HepG2 (cell line): ENCODE results near the gene CD7. TPM values are rescaled to one million over a fixed set of nuclear protein-coding genes. Genes with fewer than 3 reads are reported as not detected.

ENCODE experiments used
- AHR ChIP-seq: IDR thresholded peaks from 2 replicates; pipeline ENCODE4 v1.6.1; 2018; ENCODE audit warnings: missing genetic modification reagents, missing compliant biosample characterization
- GATAD2A ChIP-seq: IDR thresholded peaks from 2 replicates; pipeline ENCODE4 v1.6.1; 2016
- GTF3A ChIP-seq: sonication (generic); formaldehyde crosslinking; conservative IDR thresholded peaks from 2 replicates; pipeline ENCODE4 v1.4.0; 2020; ENCODE audit warnings: mild to moderate bottlenecking, missing genetic modification reagents
- HHEX ChIP-seq: IDR thresholded peaks from 2 replicates; pipeline ENCODE4 v1.6.1; 2016; ENCODE audit warnings: control low read depth
- HMG20B ChIP-seq: conservative IDR thresholded peaks from 2 replicates; pipeline ENCODE4 v1.6.1; 2016; ENCODE audit warnings: missing genetic modification reagents, missing compliant biosample characterization
- MLXIP ChIP-seq: sonication (generic); formaldehyde crosslinking; IDR thresholded peaks from 2 replicates; pipeline ENCODE4 v1.9.0; 2021; ENCODE audit warnings: missing genetic modification reagents, borderline replicate concordance
- NFIC ChIP-seq: IDR thresholded peaks from 2 replicates; pipeline ENCODE4 v1.6.1; 2012; ENCODE audit warnings: mild to moderate bottlenecking, low read length, inconsistent platforms
- NFYB ChIP-seq: sonication (generic); formaldehyde crosslinking; IDR thresholded peaks from 2 replicates; pipeline ENCODE4 v1.4.0; 2020; ENCODE audit warnings: missing genetic modification reagents
- RFXAP ChIP-seq: sonication (generic); formaldehyde crosslinking; IDR thresholded peaks from 2 replicates; pipeline ENCODE4 v1.4.0; 2020; ENCODE audit warnings: missing genetic modification reagents, borderline replicate concordance
- SMAD9 ChIP-seq: sonication (generic); formaldehyde crosslinking; IDR thresholded peaks from 2 replicates; pipeline ENCODE4 v1.5.1; 2020; ENCODE audit warnings: mild to moderate bottlenecking, missing genetic modification reagents
- ZNF160 ChIP-seq: sonication (generic); formaldehyde crosslinking; IDR thresholded peaks from 2 replicates; pipeline ENCODE4 v1.8.0; 2022; ENCODE audit warnings: mild to moderate bottlenecking, inconsistent platforms, missing genetic modification reagents
- ZNF484 ChIP-seq: sonication (generic); formaldehyde crosslinking; IDR thresholded peaks from 2 replicates; pipeline ENCODE4 v1.5.1; 2020; ENCODE audit warnings: mild to moderate bottlenecking, low read depth, missing genetic modification reagents, borderline replicate concordance
- ZNF598 ChIP-seq: sonication (generic); formaldehyde crosslinking; IDR thresholded peaks from 2 replicates; pipeline ENCODE4 v1.5.1; 2020; ENCODE audit warnings: mild to moderate bottlenecking, missing genetic modification reagents, borderline replicate concordance
- ZNF709 ChIP-seq: sonication (generic); formaldehyde crosslinking; IDR thresholded peaks from 2 replicates; pipeline ENCODE4 v1.5.0; 2020; ENCODE audit warnings: mild to moderate bottlenecking, missing genetic modification reagents
- ZNF724P ChIP-seq: sonication (generic); formaldehyde crosslinking; IDR thresholded peaks from 2 replicates; pipeline ENCODE4 v1.8.0; 2022; ENCODE audit warnings: missing genetic modification reagents, borderline replicate concordance
- ZNF746 ChIP-seq: sonication (generic); formaldehyde crosslinking; IDR thresholded peaks from 2 replicates; pipeline ENCODE4 v1.8.0; 2022; ENCODE audit warnings: mild to moderate bottlenecking, missing genetic modification reagents
- ZSCAN12 ChIP-seq: sonication (generic); formaldehyde crosslinking; IDR thresholded peaks from 2 replicates; pipeline ENCODE4 v1.9.0; 2021; ENCODE audit warnings: mild to moderate bottlenecking, missing genetic modification reagents
- polyA plus RNA-seq, 8 experiments: library from polyadenylated mRNA; depleted of rRNA in 3 of 8; stranded (reverse) in 7 of 8; unstranded in 1 of 8; fragments of >200 nt; fragmentation: Illumina TruSeq in 4 of 8; extraction: Trizol in 4 of 8; gene quantifications; 2 replicates each; pipeline versions ENCODE4 v1.2.1 to v1.2.3, GENCODE V29; 2011 to 2016; ENCODE audit warnings: low read depth in 4 of 8, missing spikeins in 1 of 8, mixed read lengths in 1 of 8; ENCODE audit not compliant: insufficient read depth in 1 of 8
- total RNA-seq, 5 experiments: library from RNA; depleted of rRNA; stranded (reverse); fragments of >200 nt; fragmentation: Illumina TruSeq; extraction: Trizol; gene quantifications; 2 replicates each; pipeline ENCODE4 v1.2.3, GENCODE V29; 2016; ENCODE audit warnings: low read depth in 1 of 5
- TF ChIP-seq, protein P1 (sequence below): sonication (generic); formaldehyde crosslinking; IDR thresholded peaks from 2 replicates; pipeline ENCODE4 v1.5.1; 2020; ENCODE audit warnings: missing genetic modification reagents, mild to moderate bottlenecking, borderline replicate concordance
- TF ChIP-seq, protein P2 (sequence below): sonication (generic); formaldehyde crosslinking; IDR thresholded peaks from 2 replicates; pipeline ENCODE4 v1.4.0; 2020; ENCODE audit warnings: mild to moderate bottlenecking, missing genetic modification reagents
- TF ChIP-seq, protein P3 (sequence below): sonication (generic); formaldehyde crosslinking; IDR thresholded peaks from 2 replicates; pipeline ENCODE4 v1.8.0; 2022; ENCODE audit warnings: mild to moderate bottlenecking, missing genetic modification reagents, moderate library complexity

The CD7 gene
- total and polyA plus RNA-seq, 2 of the 13 experiments (the other 11 are each of a cell fraction or from before 2014, with no cell fraction given), result 67.6 to 76.4 TPM

GRCh38 chr17:82304826-82305726 is 12.3 kb downstream of the CD7 start (continued):
- TF ChIP-seq MLXIP (CRISPR knock-in tag) (no peak), ZNF746 (CRISPR knock-in tag) (no peak), HHEX (CRISPR knock-in tag) (no peak), SMAD9 (CRISPR knock-in tag) (no peak), NFIC (no peak), ZNF598 (no peak), ZNF484 (CRISPR knock-in tag) (no peak), ZSCAN12 (CRISPR knock-in tag) (no peak), NFYB (CRISPR knock-in tag) (0 out of 2 replicates have a peak, but pooled peaks have one; percentile 24), HMG20B (CRISPR knock-in tag) (no peak), ZNF160 (CRISPR knock-in tag) (no peak), RFXAP (CRISPR knock-in tag) (0 out of 2 replicates have a peak, but pooled peaks have one; percentile 50), GATAD2A (0 out of 2 replicates have a peak, but pooled peaks have one; percentile 27), GTF3A (no peak), AHR (CRISPR knock-in tag) (no peak), ZNF709 (CRISPR knock-in tag) (no peak), ZNF724P (CRISPR knock-in tag) (peak; percentile 53; the same call in 1 of the 2 replicates)
- TF ChIP-seq, protein P1, sequence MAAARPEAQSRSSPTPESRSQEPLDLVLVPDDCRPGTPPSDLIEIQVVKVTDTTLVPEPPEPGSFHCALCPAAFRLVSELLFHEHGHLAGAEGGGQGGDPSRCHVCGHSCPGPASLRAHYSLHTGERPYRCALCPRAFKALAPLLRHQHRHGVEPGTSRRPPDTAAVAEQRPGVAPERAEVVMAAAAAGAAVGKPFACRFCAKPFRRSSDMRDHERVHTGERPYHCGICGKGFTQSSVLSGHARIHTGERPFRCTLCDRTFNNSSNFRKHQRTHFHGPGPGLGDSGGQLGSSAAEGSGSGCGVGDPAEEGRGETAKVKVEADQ (CRISPR knock-in tag), result no peak
- TF ChIP-seq, protein P2, sequence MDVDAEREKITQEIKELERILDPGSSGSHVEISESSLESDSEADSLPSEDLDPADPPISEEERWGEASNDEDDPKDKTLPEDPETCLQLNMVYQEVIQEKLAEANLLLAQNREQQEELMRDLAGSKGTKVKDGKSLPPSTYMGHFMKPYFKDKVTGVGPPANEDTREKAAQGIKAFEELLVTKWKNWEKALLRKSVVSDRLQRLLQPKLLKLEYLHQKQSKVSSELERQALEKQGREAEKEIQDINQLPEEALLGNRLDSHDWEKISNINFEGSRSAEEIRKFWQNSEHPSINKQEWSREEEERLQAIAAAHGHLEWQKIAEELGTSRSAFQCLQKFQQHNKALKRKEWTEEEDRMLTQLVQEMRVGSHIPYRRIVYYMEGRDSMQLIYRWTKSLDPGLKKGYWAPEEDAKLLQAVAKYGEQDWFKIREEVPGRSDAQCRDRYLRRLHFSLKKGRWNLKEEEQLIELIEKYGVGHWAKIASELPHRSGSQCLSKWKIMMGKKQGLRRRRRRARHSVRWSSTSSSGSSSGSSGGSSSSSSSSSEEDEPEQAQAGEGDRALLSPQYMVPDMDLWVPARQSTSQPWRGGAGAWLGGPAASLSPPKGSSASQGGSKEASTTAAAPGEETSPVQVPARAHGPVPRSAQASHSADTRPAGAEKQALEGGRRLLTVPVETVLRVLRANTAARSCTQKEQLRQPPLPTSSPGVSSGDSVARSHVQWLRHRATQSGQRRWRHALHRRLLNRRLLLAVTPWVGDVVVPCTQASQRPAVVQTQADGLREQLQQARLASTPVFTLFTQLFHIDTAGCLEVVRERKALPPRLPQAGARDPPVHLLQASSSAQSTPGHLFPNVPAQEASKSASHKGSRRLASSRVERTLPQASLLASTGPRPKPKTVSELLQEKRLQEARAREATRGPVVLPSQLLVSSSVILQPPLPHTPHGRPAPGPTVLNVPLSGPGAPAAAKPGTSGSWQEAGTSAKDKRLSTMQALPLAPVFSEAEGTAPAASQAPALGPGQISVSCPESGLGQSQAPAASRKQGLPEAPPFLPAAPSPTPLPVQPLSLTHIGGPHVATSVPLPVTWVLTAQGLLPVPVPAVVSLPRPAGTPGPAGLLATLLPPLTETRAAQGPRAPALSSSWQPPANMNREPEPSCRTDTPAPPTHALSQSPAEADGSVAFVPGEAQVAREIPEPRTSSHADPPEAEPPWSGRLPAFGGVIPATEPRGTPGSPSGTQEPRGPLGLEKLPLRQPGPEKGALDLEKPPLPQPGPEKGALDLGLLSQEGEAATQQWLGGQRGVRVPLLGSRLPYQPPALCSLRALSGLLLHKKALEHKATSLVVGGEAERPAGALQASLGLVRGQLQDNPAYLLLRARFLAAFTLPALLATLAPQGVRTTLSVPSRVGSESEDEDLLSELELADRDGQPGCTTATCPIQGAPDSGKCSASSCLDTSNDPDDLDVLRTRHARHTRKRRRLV, result no peak
- TF ChIP-seq, protein P3, sequence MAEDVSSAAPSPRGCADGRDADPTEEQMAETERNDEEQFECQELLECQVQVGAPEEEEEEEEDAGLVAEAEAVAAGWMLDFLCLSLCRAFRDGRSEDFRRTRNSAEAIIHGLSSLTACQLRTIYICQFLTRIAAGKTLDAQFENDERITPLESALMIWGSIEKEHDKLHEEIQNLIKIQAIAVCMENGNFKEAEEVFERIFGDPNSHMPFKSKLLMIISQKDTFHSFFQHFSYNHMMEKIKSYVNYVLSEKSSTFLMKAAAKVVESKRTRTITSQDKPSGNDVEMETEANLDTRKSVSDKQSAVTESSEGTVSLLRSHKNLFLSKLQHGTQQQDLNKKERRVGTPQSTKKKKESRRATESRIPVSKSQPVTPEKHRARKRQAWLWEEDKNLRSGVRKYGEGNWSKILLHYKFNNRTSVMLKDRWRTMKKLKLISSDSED (CRISPR knock-in tag), result no peak
